HK-2 (cell line): ENCODE results near the gene ATP2B3.

Source experiments
- DNase-seq: peaks from one replicate; pipeline ENCODE4 v3.0.0-alpha.2; 2018; ENCODE audit not compliant: unreplicated experiment

ATP2B3 gene

GRCh38 chrX:153568451-153569011 is 51.1 kb downstream of the ATP2B3 start:
- DNase-seq, result no peak

GRCh38 chrX:153569475-153569874 is 52.0 kb downstream of the ATP2B3 start:
- no peak for DNase-seq

GRCh38 chrX:153571534-153571908 is 54.1 kb downstream of the ATP2B3 start:
- DNase-seq, result no peak

GRCh38 chrX:153572601-153573000 is 55.2 kb downstream of the ATP2B3 start:
- DNase-seq, result no peak

GRCh38 chrX:153573984-153574383 is 56.5 kb downstream of the ATP2B3 start:
- DNase-seq, result no peak

GRCh38 chrX:153576239-153576870 is 58.9 kb downstream of the ATP2B3 start:
- no peak for DNase-seq

GRCh38 chrX:153576961-153577360 is 59.5 kb downstream of the ATP2B3 start:
- no peak for DNase-seq

- DNase-seq, result no peak
Observed at GRCh38 chrX:153578200-153578835, 60.9 kb downstream of the ATP2B3 start.

- DNase-seq, result no peak
Observed at GRCh38 chrX:153578889-153579288, 61.4 kb downstream of the ATP2B3 start.

- no peak for DNase-seq
Observed at GRCh38 chrX:153580700-153581386, 63.4 kb downstream of the ATP2B3 start.

GRCh38 chrX:153582896-153583295 is 65.5 kb downstream of the ATP2B3 start:
- no peak for DNase-seq

- DNase-seq, result no peak
Observed at GRCh38 chrX:153583433-153583832, 66.0 kb downstream of the ATP2B3 start.

GRCh38 chrX:153585827-153586226 is 68.4 kb downstream of the ATP2B3 start:
- no peak for DNase-seq

- DNase-seq, result no peak
Observed at GRCh38 chrX:153587342-153587741, 69.9 kb downstream of the ATP2B3 start.

- no peak for DNase-seq
Observed at GRCh38 chrX:153588021-153588781, 70.8 kb downstream of the ATP2B3 start.

GRCh38 chrX:153588782-153589446 is 71.5 kb downstream of the ATP2B3 start:
- DNase-seq, result no peak

- no peak for DNase-seq
Observed at GRCh38 chrX:153590961-153591956, 73.8 kb downstream of the ATP2B3 start.

- no peak for DNase-seq
Observed at GRCh38 chrX:153592091-153592833, 74.8 kb downstream of the ATP2B3 start.

GRCh38 chrX:153592966-153593688 is 75.7 kb downstream of the ATP2B3 start:
- DNase-seq, result no peak
